ENCODE data around the gene TACC2. TPM values are rescaled to one million over a fixed set of nuclear protein-coding genes. Genes with fewer than 3 reads are reported as not detected.
A peak's percentile ranks its signal among the peaks of the same experiment; 100 is the strongest.

TACC2 gene
- total RNA-seq, 4 donors from 2014 or later: 63.1 to 102 (median 74.9) TPM

DNA sequence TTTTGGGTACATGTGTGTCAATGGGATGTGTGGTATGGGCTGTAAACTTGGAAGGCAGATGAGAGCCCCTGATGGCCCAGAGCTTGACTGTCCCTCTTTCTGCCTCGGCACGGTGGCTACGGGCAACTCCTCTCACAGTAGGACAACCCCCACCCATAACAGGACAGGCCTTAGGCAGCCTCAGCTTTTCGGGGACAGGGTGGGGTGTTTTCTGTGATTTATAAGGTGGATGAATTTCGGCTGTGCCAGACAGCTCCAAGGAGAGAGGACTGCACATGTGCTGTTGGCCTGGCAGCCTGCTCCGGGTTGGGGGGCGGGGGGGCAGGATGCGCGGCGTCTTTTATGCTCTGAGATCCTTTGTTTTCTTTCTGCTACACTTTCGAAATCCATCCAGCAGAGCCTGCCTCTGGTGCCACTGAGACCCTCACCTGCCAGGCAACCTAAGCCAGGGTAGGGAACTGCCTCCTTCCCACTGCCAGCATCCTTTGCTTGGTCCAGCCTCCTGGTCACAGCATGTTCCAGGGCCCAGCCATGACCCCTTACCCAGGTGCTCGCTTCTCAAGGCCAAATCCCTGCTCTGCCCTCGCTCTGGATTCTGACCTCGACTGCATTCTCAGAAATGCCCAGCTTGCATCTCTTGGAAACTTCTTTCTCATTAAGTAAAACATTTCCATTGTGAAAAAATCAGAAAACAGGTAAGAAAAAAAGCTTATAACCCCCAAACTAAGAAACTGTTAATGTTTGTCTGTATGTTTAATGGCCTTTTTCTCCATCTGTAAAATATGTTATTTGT, 266.7 kb downstream of the TACC2 start:
- no peak for TF ChIP-seq POLR2A (IDR thresholded peaks at IDR 0.05)
- no peak for TF ChIP-seq EP300 (IDR thresholded peaks at IDR 0.05)
- no peak for TF ChIP-seq CTCF (IDR thresholded peaks at IDR 0.05)
- no peak for TF ChIP-seq POLR2AphosphoS5 (IDR thresholded peaks at IDR 0.05)
- Histone ChIP-seq H3K36me3 (peaks cover 0 to 59% of the 10 kb centered on the region in 2 donors), H3K27ac (no peak overlapping the region), H3K4me3 (no peak overlapping the region), H3K27me3 (no peaks in the 10 kb centered on the region), H3K9me3 (no peaks in the 10 kb centered on the region), H3K4me1 (peaks cover 0 to 25% (median 4%) of the 10 kb centered on the region in 3 donors)
- no peak for ATAC-seq
- 69% methylated on average over 4 of the region's 14 CpGs; no CpG with 5 or more reads in 1 of the 2 donors for WGBS, 2 donors (ENCODE audit: low coverage in 1 of 2)

- H3K9me3 ChIP-seq: peaks cover 0 to 6% (median 0%) of the 10 kb centered on the region in 3 donors
- WGBS, 2 donors (ENCODE audit: low coverage in 1 of 2): 80 to 92% methylated on average over 2 of the region's 3 CpGs
- H3K27ac ChIP-seq: peak overlapping the region in 1 of 4 donors; percentile 61
- no peak for ATAC-seq
- TF ChIP-seq POLR2AphosphoS5 (IDR thresholded peaks at IDR 0.05): no peak
- TF ChIP-seq CTCF (IDR thresholded peaks at IDR 0.05): no peak
- no peak for TF ChIP-seq POLR2A (IDR thresholded peaks at IDR 0.05)
- no peak for TF ChIP-seq EP300 (IDR thresholded peaks at IDR 0.05)
- no peaks in the 10 kb centered on the region for H3K27me3 ChIP-seq
- peaks cover 0 to 25% (median 4%) of the 10 kb centered on the region in 3 donors for H3K4me1 ChIP-seq
- peaks cover 0 to 53% of the 10 kb centered on the region in 2 donors for H3K36me3 ChIP-seq
- no peak overlapping the region for H3K4me3 ChIP-seq
Measured at GRCh38 chr10:122257041-122257440, 268.1 kb downstream of the TACC2 start.

DNA sequence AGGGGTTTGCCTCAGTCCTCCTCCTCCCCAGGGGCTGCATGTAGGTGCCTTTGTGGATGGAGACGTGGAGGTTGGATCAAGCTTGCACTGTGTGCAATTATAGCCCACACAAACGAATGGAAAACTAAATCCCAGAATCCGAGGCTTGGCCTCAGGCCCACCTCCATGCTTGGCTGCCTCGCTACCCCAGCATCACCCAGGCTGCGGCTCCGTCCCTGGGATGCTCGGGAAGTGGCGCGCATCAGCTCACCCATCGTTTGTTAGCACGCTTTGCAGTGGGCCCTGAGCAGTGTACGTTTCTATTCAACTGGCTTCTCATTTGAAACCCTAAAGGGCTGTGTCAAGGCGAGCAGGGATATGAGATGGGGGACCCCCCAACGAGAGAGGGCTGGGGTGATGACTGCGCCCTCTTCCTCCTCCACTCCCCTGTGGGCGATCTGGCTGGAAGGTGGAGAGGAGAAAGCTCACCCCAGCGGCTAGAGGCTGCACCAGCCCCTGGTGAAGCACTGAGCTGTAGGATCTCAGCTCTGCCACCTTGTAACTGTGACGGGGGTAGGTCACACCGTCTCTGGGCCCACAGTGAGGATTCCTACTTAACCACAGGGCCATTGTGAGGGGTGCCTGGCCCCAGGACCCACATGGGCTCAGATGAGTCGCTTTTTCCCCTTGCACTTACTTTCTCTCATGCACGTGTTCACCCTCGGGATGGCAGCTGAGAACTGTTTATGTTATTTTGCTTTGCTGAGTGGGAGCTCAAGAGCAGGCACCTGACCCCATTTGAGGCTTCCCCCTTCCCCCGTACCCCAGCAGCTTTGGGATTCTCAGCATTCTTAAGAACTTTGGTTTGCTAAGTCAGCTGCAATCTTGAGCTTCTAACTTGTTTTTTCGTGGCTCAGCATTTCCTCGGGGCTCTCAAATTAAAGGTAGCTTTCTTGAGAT, 269.4 kb downstream of the TACC2 start:
- WGBS, 2 donors (ENCODE audit: low coverage in 1 of 2): 40 to 44% methylated on average over 3 of the region's 25 CpGs
- H3K27ac ChIP-seq: peak overlapping the region in 3 of 4 donors; percentile 61 to 69 (median 68)
- H3K9me3 ChIP-seq: peaks cover 0 to 17% (median 0%) of the 10 kb centered on the region in 3 donors
- no peak overlapping the region for H3K4me3 ChIP-seq
- H3K36me3 ChIP-seq: peaks cover 0 to 47% of the 10 kb centered on the region in 2 donors
- peak; percentile 61 for ATAC-seq
- peaks cover 0 to 15% (median 4%) of the 10 kb centered on the region in 3 donors for H3K4me1 ChIP-seq
- no peak for TF ChIP-seq POLR2A (IDR thresholded peaks at IDR 0.05)
- TF ChIP-seq EP300 (IDR thresholded peaks at IDR 0.05): no peak
- TF ChIP-seq CTCF (IDR thresholded peaks at IDR 0.05): no peak
- TF ChIP-seq POLR2AphosphoS5 (IDR thresholded peaks at IDR 0.05): no peak
- H3K27me3 ChIP-seq: no peaks in the 10 kb centered on the region

DNA sequence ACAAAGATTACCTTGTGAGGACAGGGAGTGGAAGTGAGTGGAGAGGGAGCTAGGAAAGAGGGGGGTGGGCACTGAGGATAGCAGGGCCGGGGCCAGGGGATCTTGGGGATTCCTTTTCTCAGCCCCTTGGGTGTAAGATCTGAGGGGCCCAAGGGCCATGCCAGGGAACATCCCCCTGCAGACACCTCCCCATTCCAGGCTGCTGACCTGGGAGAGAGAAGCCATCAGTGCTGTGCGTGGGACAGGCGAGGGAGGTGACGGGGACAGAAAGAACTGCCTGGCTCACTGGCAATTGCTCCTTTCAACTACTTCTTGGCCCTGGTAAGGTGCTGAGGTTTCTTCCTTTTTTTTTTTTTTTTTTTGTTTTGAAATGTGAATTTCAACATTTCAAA, 270.1 kb downstream of the TACC2 start:
- no peak overlapping the region for H3K4me3 ChIP-seq
- ATAC-seq: no peak
- WGBS, 2 donors (ENCODE audit: low coverage in 1 of 2): 74 to 93% methylated on average over 3 to 4 of the region's 4 CpGs

More for the DNA sequence above, 270.1 kb downstream of the TACC2 start:
- H3K36me3 ChIP-seq: peaks cover 0 to 40% of the 10 kb centered on the region in 2 donors
- H3K27ac ChIP-seq: peak overlapping the region in 3 of 4 donors; percentile 61 to 69 (median 68)
- no peak for TF ChIP-seq CTCF (IDR thresholded peaks at IDR 0.05)
- no peak for TF ChIP-seq POLR2AphosphoS5 (IDR thresholded peaks at IDR 0.05)
- no peak for TF ChIP-seq POLR2A (IDR thresholded peaks at IDR 0.05)
- no peak for TF ChIP-seq EP300 (IDR thresholded peaks at IDR 0.05)
- peaks cover 0 to 14% (median 4%) of the 10 kb centered on the region in 3 donors for H3K4me1 ChIP-seq
- no peaks in the 10 kb centered on the region for H3K27me3 ChIP-seq
- H3K9me3 ChIP-seq: peaks cover 0 to 17% (median 0%) of the 10 kb centered on the region in 3 donors

Data from gastroesophageal sphincter (tissue), 4 donors.